H1 (cell line): ENCODE data around the gene KCNJ9. TPM values are rescaled to one million over a fixed set of nuclear protein-coding genes. Genes with fewer than 3 reads are reported as not detected.

Experiments
- CTCF ChIA-PET: fragments of 300-600 bp; sonication (Branson Sonifier 250); formaldehyde crosslinking; loops from one replicate; lab custom pipeline; 2021; ENCODE audit not compliant: partially characterized antibody; lab: Charles Lee
- POLR2A ChIA-PET: fragments of 300-600 bp; sonication (Branson Sonifier 250); formaldehyde crosslinking; loops from one replicate; lab custom pipeline; 2021; ENCODE audit warnings: inconsistent platforms; ENCODE audit not compliant: partially characterized antibody; lab: Charles Lee
- DNase-seq, 2 experiments: peaks; one replicate each; pipeline versions ENCODE4 v3.0.0 to v3.0.0-alpha.2; 2010 to 2022; ENCODE audit warnings: low spot score in 2 of 2, low read depth in 1 of 2, mixed read lengths in 1 of 2
- FAIRE-seq: peaks from 2 replicates; lab custom pipeline; 2011; peaks lifted over from hg19 to GRCh38; lab: Jason Lieb, UNC
- H2AFZ ChIP-seq: 2 replicates; pipeline ENCODE4 v1.8.1; 2012; ENCODE audit warnings: low read length, inconsistent platforms
- H2AK5ac ChIP-seq: 2 replicates; pipeline ENCODE4 v1.6.1; 2013; ENCODE audit warnings: low read depth, low read length
- H2BK120ac ChIP-seq: replicated peaks from 2 replicates; pipeline ENCODE3; 2013; ENCODE audit warnings: low read depth, low read length, inconsistent platforms
- H2BK12ac ChIP-seq: 2 replicates; pipeline ENCODE4 v1.6.1; 2013; ENCODE audit warnings: low read depth, low read length
- H2BK15ac ChIP-seq: 2 replicates; pipeline ENCODE4 v1.6.1; 2013; ENCODE audit warnings: low read length
- H2BK20ac ChIP-seq: 2 replicates; pipeline ENCODE4 v1.6.1; 2013; ENCODE audit warnings: low read length
- H2BK5ac ChIP-seq: 2 replicates; pipeline ENCODE4 v1.6.1; 2013; ENCODE audit warnings: low read depth, low read length
- H3K14ac ChIP-seq: 2 replicates; pipeline ENCODE4 v1.6.1; 2013; ENCODE audit warnings: inconsistent platforms; ENCODE audit not compliant: insufficient read length
- H3K18ac ChIP-seq: 2 replicates; pipeline ENCODE4 v1.6.1; 2013; ENCODE audit warnings: low read length; ENCODE audit errors: extremely low read depth
- H3K23ac ChIP-seq: 2 replicates; pipeline ENCODE4 v1.6.1; 2013; ENCODE audit warnings: inconsistent platforms; ENCODE audit not compliant: insufficient read length
- H3K23me2 ChIP-seq: 2 replicates; pipeline ENCODE4 v1.6.1; 2013; ENCODE audit warnings: low read depth, low read length
- H3K27ac ChIP-seq: 2 replicates; pipeline ENCODE4 v1.6.1; 2011; ENCODE audit warnings: low read depth, low read length, inconsistent platforms
- H3K27me3 ChIP-seq, 4 experiments: replicated peaks in 1 of 4; 1 replicate in 1 of 4; 2 replicates in 3 of 4; pipeline versions ENCODE4 v1.6.1 to v1.8.1; 2011 to 2013; ENCODE audit warnings: low read length in 3 of 4, mild to moderate bottlenecking in 3 of 4, inconsistent platforms in 2 of 4, mixed read lengths in 2 of 4, moderate library complexity in 1 of 4; ENCODE audit not compliant: control insufficient read depth in 3 of 4, insufficient read depth in 3 of 4; ENCODE audit errors: extremely low read depth in 1 of 4
- H3K36me3 ChIP-seq, 4 experiments: 2 replicates each; pipeline versions ENCODE4 v1.6.1 to v1.8.1; 2011 to 2013; ENCODE audit warnings: mild to moderate bottlenecking in 4 of 4, low read length in 3 of 4, moderate library complexity in 2 of 4, control low read depth in 1 of 4, inconsistent platforms in 1 of 4; ENCODE audit not compliant: insufficient read depth in 4 of 4, control insufficient read depth in 2 of 4
- H3K4ac ChIP-seq: replicated peaks from 2 replicates; pipeline ENCODE3; 2013; ENCODE audit warnings: low read length, low read depth, mixed read lengths, inconsistent platforms; ENCODE audit not compliant: insufficient read length
- H3K4me1 ChIP-seq, 4 experiments: replicated peaks in 1 of 4; 1 replicate in 1 of 4; 2 replicates in 3 of 4; pipeline versions ENCODE4 v1.6.1 to v1.8.1; 2011 to 2013; ENCODE audit warnings: low read length in 3 of 4, inconsistent platforms in 2 of 4, mixed read lengths in 1 of 4; ENCODE audit not compliant: insufficient read depth in 4 of 4, control insufficient read depth in 3 of 4
- H3K4me2 ChIP-seq, 2 experiments: 2 replicates each; pipeline versions ENCODE4 v1.6.1 to v1.8.1; 2011 to 2013; ENCODE audit warnings: low read depth in 2 of 2, low read length in 2 of 2, control low read depth in 1 of 2, inconsistent platforms in 1 of 2, mild to moderate bottlenecking in 1 of 2; ENCODE audit not compliant: insufficient read depth in 1 of 2
- H3K4me3 ChIP-seq, 4 experiments: fragments of 200-600, 300-600 bp in 1 of 4; sonication (generic), shearing (Covaris generic), sonication (Bioruptor Twin) in 1 of 4; 2 replicates each; pipeline versions ENCODE4 v1.5.1 to v1.8.1; 2011 to 2016; ENCODE audit warnings: low read length in 4 of 4, low read depth in 3 of 4, control low read depth in 2 of 4, inconsistent platforms in 2 of 4, mild to moderate bottlenecking in 2 of 4, mixed read lengths in 1 of 4, moderate library complexity in 1 of 4; ENCODE audit not compliant: insufficient read depth in 2 of 4; ENCODE audit errors: extremely low read depth in 1 of 4
- H3K56ac ChIP-seq: replicated peaks from 2 replicates; pipeline ENCODE3; 2013; ENCODE audit warnings: low read depth, mild to moderate bottlenecking, mixed read lengths, low read length, inconsistent platforms; ENCODE audit not compliant: insufficient read length
- H3K79me1 ChIP-seq: 2 replicates; pipeline ENCODE4 v1.6.1; 2013; ENCODE audit warnings: low read depth, low read length, control low read depth
- H3K79me2 ChIP-seq, 2 experiments: 2 replicates each; pipeline versions ENCODE4 v1.6.1 to v1.8.1; 2012 to 2013; ENCODE audit warnings: low read length in 2 of 2, mild to moderate bottlenecking in 2 of 2, inconsistent platforms in 1 of 2; ENCODE audit not compliant: insufficient read depth in 2 of 2, control insufficient read depth in 1 of 2
- H3K9ac ChIP-seq, 4 experiments: replicated peaks in 1 of 4; 1 replicate in 1 of 4; 2 replicates in 3 of 4; pipeline versions ENCODE4 v1.6.1 to v1.8.1; 2011 to 2013; ENCODE audit warnings: low read depth in 3 of 4, low read length in 3 of 4, control low read depth in 2 of 4, mild to moderate bottlenecking in 2 of 4, moderate library complexity in 2 of 4, inconsistent platforms in 1 of 4; ENCODE audit errors: extremely low read depth in 1 of 4
- H3K9me3 ChIP-seq, 2 experiments: 2 replicates each; pipeline versions ENCODE4 v1.6.1 to v1.8.1; 2012 to 2013; ENCODE audit warnings: mild to moderate bottlenecking in 2 of 2, moderate library complexity in 2 of 2, control low read depth in 1 of 2, inconsistent platforms in 1 of 2, low read depth in 1 of 2, low read length in 1 of 2, mixed read lengths in 1 of 2; ENCODE audit not compliant: insufficient read depth in 2 of 2
- H4K20me1 ChIP-seq, 2 experiments: replicated peaks in 1 of 2; 2 replicates each; pipeline versions ENCODE3 to v1.8.1; 2011 to 2013; ENCODE audit warnings: inconsistent platforms in 2 of 2, low read length in 2 of 2, mild to moderate bottlenecking in 1 of 2; ENCODE audit not compliant: insufficient read depth in 2 of 2, control insufficient read depth in 1 of 2
- H4K5ac ChIP-seq: 2 replicates; pipeline ENCODE4 v1.6.1; 2013; ENCODE audit warnings: low read length, low read depth, mixed read lengths, inconsistent platforms; ENCODE audit not compliant: insufficient read length
- H4K8ac ChIP-seq: 2 replicates; pipeline ENCODE4 v1.8.0; 2013; ENCODE audit warnings: mild to moderate bottlenecking, moderate library complexity, low read length, inconsistent platforms; ENCODE audit not compliant: insufficient read depth; ENCODE audit errors: extremely low read depth
- H4K91ac ChIP-seq: replicated peaks from 2 replicates; pipeline ENCODE3; 2013; ENCODE audit warnings: low read length, mixed read lengths, inconsistent platforms; ENCODE audit not compliant: insufficient read length
- TEAD4 ChIP-seq: IDR thresholded peaks from 2 replicates; pipeline ENCODE4 v1.6.1; 2012; ENCODE audit warnings: low read depth, low read length, inconsistent platforms, mixed read lengths
- WGBS, 2 experiments: shearing (Covaris generic) in 1 of 2; methylation state at CpG; one replicate each; pipeline versions ENCODE4 v1.1.6 to v1.1.7; 2013 to 2015; ENCODE audit warnings: low lambda C conversion rate in 2 of 2, mixed read lengths in 2 of 2, inconsistent platforms in 1 of 2, low coverage in 1 of 2, missing lambda C conversion rate in 1 of 2; ENCODE audit not compliant: insufficient replicate concordance in 2 of 2, insufficient coverage in 1 of 2, insufficient read length in 1 of 2; ENCODE audit errors: extremely low coverage in 1 of 2, missing lambda C conversion rate in 1 of 2; 5-methylcytosine and 5-hydroxymethylcytosine counted together
- polyA plus RNA-seq, 7 experiments: library from polyadenylated mRNA; depleted of rRNA in 3 of 7; stranded (reverse) in 5 of 7; unstranded in 2 of 7; fragments of >200 nt in 5 of 7; fragments of 200-250 nt in 2 of 7; gene quantifications; 1 replicate in 5 of 7; 2 replicates in 1 of 7; 4 replicates in 1 of 7; pipeline versions ENCODE4 v1.2.1 to v1.2.3, GENCODE V29; 2011 to 2013; ENCODE audit warnings: missing spikeins in 2 of 7, mixed read lengths in 2 of 7
- total RNA-seq: library from RNA; stranded (reverse); fragmentation: NEBNext Ultra II Directional; extraction: Animal tissue kit (Norgen Biotek cat#: 25700); gene quantifications from 2 replicates; pipeline ENCODE4 v1.2.1, GENCODE V29; 2021

The KCNJ9 gene
- total and polyA plus RNA-seq, 2 of the 8 experiments (the other 6 are each of a cell fraction or from before 2014, with no cell fraction given): 0.02 to 0.13 TPM

GRCh38 chr1:160133990-160134770 is 52.8 kb downstream of the KCNJ9 start:
- Histone ChIP-seq H3K9me3 (no peaks in the 10 kb centered on the region), H2AFZ (no peak overlapping the region), H4K5ac (no peak overlapping the region), H4K8ac (no peak overlapping the region), H3K4me3 (no peak overlapping the region), H3K4me2 (no peak overlapping the region), H3K9ac (no peak overlapping the region), H3K36me3 (peaks cover 4 to 60% (median 39%) of the 10 kb centered on the region in 4 experiments), H3K27me3 (no peaks in the 10 kb centered on the region), H3K56ac (peak overlapping the region; percentile 75), H3K18ac (no peak overlapping the region), H3K27ac (no peak overlapping the region), H3K23me2 (peaks cover 5% of the 10 kb centered on the region; the same call in 1 of the 2 replicates), H3K14ac (no peak overlapping the region), H4K91ac (no peak overlapping the region), H3K4ac (no peak overlapping the region), H3K79me2 (no peaks in the 10 kb centered on the region), H3K79me1 (no peaks in the 10 kb centered on the region; the same call in 1 of the 2 replicates), H2BK12ac (no peak overlapping the region), H3K4me1 (no peaks in the 10 kb centered on the region), H2BK20ac (no peak overlapping the region), H2BK5ac (no peak overlapping the region), H2BK15ac (no peak overlapping the region), H3K23ac (no peak overlapping the region), H2AK5ac (no peak overlapping the region), H4K20me1 (no peaks in the 10 kb centered on the region), H2BK120ac (no peak overlapping the region)
- ChIA-PET POLR2A (interaction anchor here (1.0 to 3.5 kb wide), 3 partner anchors 14 to 29 kb away, joined by 3 to 10 read pairs (median 3); partner anchors contain the start of gene ATP1A2), CTCF (interaction anchor here (0.6 to 1.5 kb wide), 6 partner anchors 10 to 231 kb away, joined by 3 to 5 read pairs (median 4); no protein-coding TSS in a partner anchor)
- WGBS, 2 experiments: 90 to 100% methylated on average over 1 to 9 of the region's 9 CpGs
- DNase-seq: no peak
- no peak for FAIRE-seq
- TF ChIP-seq TEAD4: no peak
